GM21381 (cell line): ENCODE measurements around the gene KIF16B.
"Not testable (repeated sequence)": the region's sequence is repeated elsewhere in the genome, so short reads cannot be mapped to it uniquely, and the experiment has no call there.

Experiments
- ATAC-seq: cut with Tn5 transposase; IDR thresholded peaks from one replicate; pipeline ENCODE4 v1.9.1; 2021; ENCODE audit warnings: mild to moderate bottlenecking, moderate library complexity; ENCODE audit not compliant: unreplicated experiment

KIF16B gene

GRCh38 chr20:16439540-16439939, 133.7 kb downstream of the KIF16B start:
- not testable (repeated sequence) for ATAC-seq

GRCh38 chr20:16438100-16438499, 135.1 kb downstream of the KIF16B start:
- no peak for ATAC-seq

- ATAC-seq, result no peak
These were observed 135.8 kb downstream of the KIF16B start for GRCh38 chr20:16437387-16437996.

DNA sequence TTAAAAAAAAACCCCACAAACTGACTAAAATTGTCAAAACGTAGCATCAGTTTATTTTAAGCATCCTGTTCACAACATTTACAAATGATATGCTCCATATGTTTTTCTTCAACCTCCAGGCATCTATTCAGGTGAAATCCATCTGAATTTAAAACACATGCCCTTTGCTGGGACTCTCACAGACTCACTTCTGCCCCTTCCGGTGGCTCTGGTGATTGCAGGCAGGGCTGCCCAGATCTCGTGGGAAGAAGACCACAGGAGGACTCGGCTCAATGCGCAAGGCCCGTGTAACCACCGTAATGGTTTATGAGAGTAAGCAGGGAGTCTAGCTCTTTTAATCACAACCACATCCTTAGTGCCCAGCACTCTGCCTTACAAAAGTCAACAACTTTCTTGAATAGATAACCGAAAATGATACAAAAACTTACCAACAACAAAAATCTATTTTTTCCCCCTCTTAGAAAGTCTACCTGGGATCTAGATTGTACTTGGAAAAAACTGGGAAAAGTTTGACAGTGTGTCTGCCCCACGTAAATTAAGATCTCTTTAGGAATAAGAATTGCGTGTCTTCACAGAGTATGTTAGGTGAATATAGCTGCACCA, 139.1 kb downstream of the KIF16B start:
- no peak for ATAC-seq

DNA sequence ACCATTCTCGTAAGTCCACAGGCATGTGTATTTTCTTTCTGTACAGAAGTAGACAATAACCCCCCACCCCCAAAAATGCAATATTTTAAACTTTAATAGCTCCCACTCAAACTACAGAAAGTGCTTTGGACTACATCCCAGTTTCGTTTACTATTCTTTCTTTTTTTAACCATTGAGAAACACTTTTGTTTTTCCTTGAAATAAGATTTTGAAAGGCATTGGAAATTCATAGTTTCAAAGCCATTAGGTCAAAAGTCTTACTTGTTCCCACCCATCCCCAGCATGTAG, 140.0 kb downstream of the KIF16B start:
- ATAC-seq, result no peak

GRCh38 chr20:16432466-16433292, 140.6 kb downstream of the KIF16B start:
- no peak for ATAC-seq

GRCh38 chr20:16428112-16428511, 145.1 kb downstream of the KIF16B start:
- ATAC-seq, result no peak

- ATAC-seq, result no peak
These were observed 145.7 kb downstream of the KIF16B start for GRCh38 chr20:16427571-16427970.

- ATAC-seq, result no peak
These were observed 148.5 kb downstream of the KIF16B start for GRCh38 chr20:16424780-16425179.

GRCh38 chr20:16423311-16424212, 149.7 kb downstream of the KIF16B start:
- no peak for ATAC-seq

DNA sequence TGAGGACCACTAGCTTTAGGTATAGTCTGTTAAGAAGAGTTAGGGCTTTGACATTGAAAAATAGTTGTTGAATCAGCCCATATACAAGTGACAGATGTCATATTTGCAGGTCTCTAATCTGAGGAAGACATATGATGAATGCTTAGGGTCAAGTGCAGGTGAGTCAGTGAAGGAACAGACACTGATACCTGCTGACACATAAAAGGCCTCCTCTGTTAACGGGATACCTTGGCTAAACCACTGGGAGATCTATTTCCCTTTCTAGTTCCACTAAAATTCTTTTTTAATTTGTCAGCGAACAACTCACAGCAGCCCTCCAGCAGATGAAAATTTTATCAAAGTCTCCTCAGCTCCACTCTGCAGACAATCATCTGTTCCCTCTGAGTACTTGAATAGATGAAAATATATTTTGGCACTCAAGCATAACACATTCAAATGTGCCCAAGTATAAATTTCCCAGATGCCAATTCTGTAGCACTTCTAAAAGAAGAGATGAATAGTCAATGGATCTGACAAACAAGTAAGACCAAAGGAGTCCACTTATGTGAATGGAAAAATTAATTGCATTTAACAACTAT, 154.0 kb downstream of the KIF16B start:
- no peak for ATAC-seq

DNA sequence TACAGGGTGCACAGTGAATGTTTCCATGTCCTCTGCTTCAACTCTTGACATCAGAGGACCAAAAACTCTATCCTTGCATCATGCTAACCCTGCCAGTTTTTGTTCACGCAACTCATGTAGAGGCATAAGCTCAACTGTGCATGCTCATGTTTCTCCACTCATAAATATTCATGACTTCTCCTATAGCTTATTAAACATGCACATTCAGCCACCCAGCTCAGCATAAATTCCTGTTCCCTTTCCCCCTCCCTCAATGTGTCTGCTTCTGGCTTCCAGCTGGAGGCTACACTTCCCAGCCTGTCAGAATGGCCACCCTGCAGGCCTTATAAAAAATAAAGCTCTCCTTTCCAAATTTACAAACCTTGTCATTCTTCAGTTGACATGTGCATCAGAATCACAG, 154.6 kb downstream of the KIF16B start:
- no peak for ATAC-seq

GRCh38 chr20:16417001-16417400, 156.2 kb downstream of the KIF16B start:
- ATAC-seq, result no peak

- ATAC-seq, result no peak
These were observed 157.9 kb downstream of the KIF16B start for GRCh38 chr20:16415071-16416053.

DNA sequence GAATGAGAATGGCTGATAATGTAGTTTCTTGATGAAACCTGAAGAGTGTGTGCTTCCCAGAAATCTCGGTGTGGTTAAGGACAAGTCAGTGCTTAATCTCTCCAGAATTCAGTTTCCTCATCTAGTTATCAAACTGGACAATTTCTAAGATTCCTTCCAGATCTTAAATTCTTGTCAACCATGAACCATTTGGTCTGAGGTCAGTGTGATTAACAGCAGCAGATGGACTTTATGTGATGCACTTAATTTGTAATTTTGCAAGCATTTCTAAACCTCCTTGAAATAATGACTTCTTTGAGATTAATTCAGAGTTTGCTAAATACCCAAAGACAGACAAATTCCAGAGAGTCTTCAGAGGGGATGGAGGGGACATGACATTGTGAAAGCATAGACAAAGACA, 160.3 kb downstream of the KIF16B start:
- ATAC-seq, result no peak

DNA sequence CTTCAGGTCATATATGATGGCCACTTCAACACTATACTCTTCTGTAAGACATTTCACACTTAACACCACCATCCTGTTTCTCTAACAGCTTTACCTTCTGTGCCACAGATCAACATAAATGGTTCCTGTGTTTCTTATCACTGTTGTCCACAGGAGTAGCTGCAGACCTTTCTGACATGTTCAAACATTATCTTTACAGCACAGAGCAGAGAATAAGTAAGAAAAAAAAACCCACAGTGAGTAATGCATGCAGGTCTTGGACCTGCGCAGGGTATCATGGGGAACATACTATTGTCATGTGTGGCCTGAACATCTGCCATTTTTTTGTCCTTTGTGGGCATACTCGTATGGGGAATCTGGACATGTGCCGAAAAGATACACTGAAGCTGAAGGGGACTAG, 161.9 kb downstream of the KIF16B start:
- ATAC-seq, result no peak

GRCh38 chr20:16410626-16411025, 162.6 kb downstream of the KIF16B start:
- no peak for ATAC-seq

- no peak for ATAC-seq
These were observed 164.3 kb downstream of the KIF16B start for GRCh38 chr20:16408981-16409380.

GRCh38 chr20:16407251-16408067, 165.8 kb downstream of the KIF16B start:
- ATAC-seq, result no peak
